HepG2 (cell line): ENCODE results near the gene ATP6V0A1. TPM values are rescaled to one million over a fixed set of nuclear protein-coding genes. Genes with fewer than 3 reads are reported as not detected.
A peak's percentile ranks its signal among the peaks of the same experiment; 100 is the strongest.

Source experiments
- ATF2 ChIP-seq: sonication (generic); formaldehyde crosslinking; IDR thresholded peaks from 2 replicates; pipeline ENCODE4 v1.4.0; 2020; ENCODE audit warnings: missing genetic modification reagents
- CBFB ChIP-seq: sonication (generic); formaldehyde crosslinking; IDR thresholded peaks from 2 replicates; pipeline ENCODE4 v1.4.0; 2020; ENCODE audit warnings: missing genetic modification reagents
- E2F5 ChIP-seq: sonication (generic); formaldehyde crosslinking; conservative IDR thresholded peaks from 2 replicates; pipeline ENCODE4 v1.4.0; 2020; ENCODE audit warnings: missing genetic modification reagents
- FOXK2 ChIP-seq: fragments of 450-650 bp; IDR thresholded peaks from 2 replicates; pipeline ENCODE4 v1.6.1; 2016
- KDM6A ChIP-seq: IDR thresholded peaks from 2 replicates; pipeline ENCODE4 v1.6.1; 2016; ENCODE audit warnings: low read depth
- KLF15 ChIP-seq: sonication (generic); formaldehyde crosslinking; IDR thresholded peaks from 2 replicates; pipeline ENCODE4 v1.8.1; 2023; ENCODE audit warnings: borderline replicate concordance, mild to moderate bottlenecking, inconsistent platforms, missing genetic modification reagents, mixed read lengths
- NCOR1 ChIP-seq: fragments of 200-600 bp; sonication (generic); IDR thresholded peaks from 2 replicates; pipeline ENCODE4 v1.7.0; 2017; ENCODE audit warnings: antibody characterized with exemption, low read length, borderline replicate concordance
- REXO4 ChIP-seq: sonication (generic); formaldehyde crosslinking; IDR thresholded peaks from 2 replicates; pipeline ENCODE4 v1.8.0; 2022; ENCODE audit warnings: missing genetic modification reagents, mild to moderate bottlenecking, borderline replicate concordance
- SOX5 ChIP-seq: IDR thresholded peaks from 2 replicates; pipeline ENCODE4 v1.6.1; 2016; ENCODE audit warnings: borderline replicate concordance
- STAT6 ChIP-seq: sonication (generic); formaldehyde crosslinking; IDR thresholded peaks from 2 replicates; pipeline ENCODE4 v1.4.0; 2020; ENCODE audit warnings: missing genetic modification reagents, mild to moderate bottlenecking, borderline replicate concordance
- ZC3H4 ChIP-seq: sonication (generic); formaldehyde crosslinking; IDR thresholded peaks from 2 replicates; pipeline ENCODE4 v1.4.0; 2020; ENCODE audit warnings: missing genetic modification reagents, borderline replicate concordance
- ZNF274 ChIP-seq: sonication (generic); formaldehyde crosslinking; IDR thresholded peaks from 2 replicates; pipeline ENCODE4 v1.5.1; 2020; ENCODE audit warnings: mild to moderate bottlenecking, missing genetic modification reagents
- ZNF280D ChIP-seq: sonication (generic); formaldehyde crosslinking; IDR thresholded peaks from 2 replicates; pipeline ENCODE4 v1.5.1; 2020; ENCODE audit warnings: mild to moderate bottlenecking, missing genetic modification reagents
- ZNF558 ChIP-seq: sonication (generic); formaldehyde crosslinking; IDR thresholded peaks from 2 replicates; pipeline ENCODE4 v1.9.0; 2022; ENCODE audit warnings: mild to moderate bottlenecking, missing genetic modification reagents, borderline replicate concordance
- polyA plus RNA-seq, 8 experiments: library from polyadenylated mRNA; depleted of rRNA in 3 of 8; stranded (reverse) in 7 of 8; unstranded in 1 of 8; fragments of >200 nt; fragmentation: Illumina TruSeq in 4 of 8; extraction: Trizol in 4 of 8; gene quantifications; 2 replicates each; pipeline versions ENCODE4 v1.2.1 to v1.2.3, GENCODE V29; 2011 to 2016; ENCODE audit warnings: low read depth in 4 of 8, missing spikeins in 1 of 8, mixed read lengths in 1 of 8; ENCODE audit not compliant: insufficient read depth in 1 of 8
- total RNA-seq, 5 experiments: library from RNA; depleted of rRNA; stranded (reverse); fragments of >200 nt; fragmentation: Illumina TruSeq; extraction: Trizol; gene quantifications; 2 replicates each; pipeline ENCODE4 v1.2.3, GENCODE V29; 2016; ENCODE audit warnings: low read depth in 1 of 5

Gene ATP6V0A1
- total and polyA plus RNA-seq, 2 of the 13 experiments (the other 11 are each of a cell fraction or from before 2014, with no cell fraction given): 27.9 to 54.1 TPM

- 0 out of 2 replicates have a peak, but pooled peaks have one; percentile 67 for TF ChIP-seq ZNF280D
- no peak for TF ChIP-seq ZNF274 (CRISPR knock-in tag)
- TF ChIP-seq SOX5 (CRISPR knock-in tag): peak; percentile 86
- no peak for TF ChIP-seq FOXK2
- TF ChIP-seq E2F5 (CRISPR knock-in tag): no peak
- TF ChIP-seq ATF2 (CRISPR knock-in tag): no peak
- no peak for TF ChIP-seq KLF15
- peak; percentile 53; the same call in 1 of the 2 replicates for TF ChIP-seq NCOR1
- TF ChIP-seq CBFB (CRISPR knock-in tag): no peak
- no peak for TF ChIP-seq REXO4 (CRISPR knock-in tag)
- TF ChIP-seq STAT6: no peak
- TF ChIP-seq ZNF558 (CRISPR knock-in tag): no peak
- TF ChIP-seq KDM6A (CRISPR knock-in tag): peak; percentile 59; the same call in 1 of the 2 replicates
- TF ChIP-seq ZC3H4: no peak
These were observed 17.1 kb upstream of the ATP6V0A1 start (continued) for GRCh38 chr17:42441371-42442195.
